Stomach smooth muscle (tissue), 2 donors: ENCODE measurements around the gene CD200.
"Not testable (repeated sequence)": the region's sequence is repeated elsewhere in the genome, so short reads cannot be mapped to it uniquely, and the experiment has no call there.

Source experiments
- H3K27ac ChIP-seq: one replicate; pipeline ENCODE4 v1.7.0; 2013; ENCODE audit warnings: mild to moderate bottlenecking, low read length, inconsistent platforms
- H3K27me3 ChIP-seq, 2 donors: one replicate each; pipeline ENCODE4 v1.7.0; 2013; ENCODE audit warnings: low read length in 2 of 2; ENCODE audit not compliant: insufficient read depth in 2 of 2, control insufficient read depth in 1 of 2
- H3K36me3 ChIP-seq, 2 donors: one replicate each; pipeline ENCODE4 v1.7.0; 2013; ENCODE audit warnings: low read length in 2 of 2; ENCODE audit not compliant: control insufficient read depth in 2 of 2, insufficient read depth in 2 of 2
- H3K4me1 ChIP-seq: one replicate; pipeline ENCODE4 v1.7.0; 2013; ENCODE audit warnings: low read length; ENCODE audit not compliant: control insufficient read depth, insufficient read depth
- H3K4me3 ChIP-seq, 2 donors: one replicate each; pipeline ENCODE4 v1.7.0; 2013; ENCODE audit warnings: low read length in 2 of 2
- H3K9ac ChIP-seq, 2 donors: one replicate each; pipeline ENCODE4 v1.7.0; 2013; ENCODE audit warnings: low read length in 2 of 2, mild to moderate bottlenecking in 1 of 2
- H3K9me3 ChIP-seq, 2 donors: one replicate each; pipeline ENCODE4 v1.7.0; 2013; ENCODE audit warnings: low read length in 2 of 2; ENCODE audit not compliant: control insufficient read depth in 2 of 2
- donor health status: healthy.
- donor health status: Pancreatic carcinoma.

The CD200 gene

GRCh38 chr3:112400317-112400716 lies 67.4 kb downstream of the CD200 start:
- not testable (repeated sequence) for H3K27me3 ChIP-seq, H3K9me3 ChIP-seq, H3K4me1 ChIP-seq, H3K4me3 ChIP-seq, H3K9ac ChIP-seq, H3K27ac ChIP-seq, H3K36me3 ChIP-seq

GRCh38 chr3:112401617-112402016 lies 68.7 kb downstream of the CD200 start:
- H3K4me3 ChIP-seq = no peak overlapping the region
- H3K9ac ChIP-seq = no peak overlapping the region
- no peaks in the 10 kb centered on the region for H3K9me3 ChIP-seq
- no peaks in the 10 kb centered on the region for H3K36me3 ChIP-seq
- H3K27me3 ChIP-seq = no peaks in the 10 kb centered on the region
- no peak overlapping the region for H3K27ac ChIP-seq
- no peaks in the 10 kb centered on the region for H3K4me1 ChIP-seq

GRCh38 chr3:112403103-112403502 lies 70.1 kb downstream of the CD200 start:
- Histone ChIP-seq H3K27me3 (no peaks in the 10 kb centered on the region), H3K4me3 (no peak overlapping the region), H3K36me3 (no peaks in the 10 kb centered on the region), H3K27ac (no peak overlapping the region), H3K4me1 (no peaks in the 10 kb centered on the region), H3K9ac (no peak overlapping the region), H3K9me3 (no peaks in the 10 kb centered on the region)

GRCh38 chr3:112404924-112405549 lies 72.1 kb downstream of the CD200 start:
- H3K4me3 ChIP-seq, H3K27ac ChIP-seq, H3K27me3 ChIP-seq, H3K36me3 ChIP-seq, H3K4me1 ChIP-seq, H3K9ac ChIP-seq, H3K9me3 ChIP-seq: not testable (repeated sequence)

- Histone ChIP-seq H3K27me3 (no peaks in the 10 kb centered on the region), H3K9me3 (no peaks in the 10 kb centered on the region), H3K4me3 (no peak overlapping the region), H3K27ac (no peak overlapping the region), H3K36me3 (no peaks in the 10 kb centered on the region), H3K9ac (no peak overlapping the region), H3K4me1 (no peaks in the 10 kb centered on the region)
Observed at GRCh38 chr3:112405845-112406244, 72.9 kb downstream of the CD200 start.

- no peak overlapping the region for H3K27ac ChIP-seq
- H3K4me1 ChIP-seq = no peaks in the 10 kb centered on the region
- no peaks in the 10 kb centered on the region for H3K9me3 ChIP-seq
- H3K36me3 ChIP-seq = no peaks in the 10 kb centered on the region
- no peaks in the 10 kb centered on the region for H3K27me3 ChIP-seq
- no peak overlapping the region for H3K4me3 ChIP-seq
- H3K9ac ChIP-seq = no peak overlapping the region
Observed at GRCh38 chr3:112407214-112407887, 74.4 kb downstream of the CD200 start.

GRCh38 chr3:112407888-112408702 lies 75.1 kb downstream of the CD200 start:
- H3K4me3 ChIP-seq = no peak overlapping the region
- H3K27ac ChIP-seq = no peak overlapping the region
- no peaks in the 10 kb centered on the region for H3K36me3 ChIP-seq
- H3K4me1 ChIP-seq = no peaks in the 10 kb centered on the region
- no peaks in the 10 kb centered on the region for H3K27me3 ChIP-seq
- H3K9ac ChIP-seq = no peak overlapping the region
- no peaks in the 10 kb centered on the region for H3K9me3 ChIP-seq

GRCh38 chr3:112409041-112409440 lies 76.1 kb downstream of the CD200 start:
- no peak overlapping the region for H3K4me3 ChIP-seq

GRCh38 chr3:112411425-112411824 lies 78.5 kb downstream of the CD200 start:
- Histone ChIP-seq H3K27ac (no peak overlapping the region), H3K4me3 (no peak overlapping the region), H3K27me3 (no peaks in the 10 kb centered on the region), H3K9me3 (no peaks in the 10 kb centered on the region), H3K4me1 (no peaks in the 10 kb centered on the region), H3K36me3 (no peaks in the 10 kb centered on the region), H3K9ac (no peak overlapping the region)

More at GRCh38 chr3:112409041-112409440, 76.1 kb downstream of the CD200 start:
- no peak overlapping the region for H3K27ac ChIP-seq
- H3K4me1 ChIP-seq = no peaks in the 10 kb centered on the region
- H3K36me3 ChIP-seq = no peaks in the 10 kb centered on the region
- H3K9me3 ChIP-seq = no peaks in the 10 kb centered on the region
- H3K9ac ChIP-seq = no peak overlapping the region
- H3K27me3 ChIP-seq = no peaks in the 10 kb centered on the region
